ENCODE measurements around the gene ICOS. TPM values are rescaled to one million over a fixed set of nuclear protein-coding genes. Genes with fewer than 3 reads are reported as not detected.

ICOS gene
- total and polyA plus RNA-seq, 4 donors = 0.02 to 0.17 (median 0.09) TPM; not detected in 1

- no peaks in the 10 kb centered on the region for H3K4me1 ChIP-seq (ENCODE audit: control insufficient read depth in 4 of 4, insufficient read depth in 4 of 4, low read length in 3 of 4)
- H3K36me3 ChIP-seq (ENCODE audit: control insufficient read depth in 4 of 4, insufficient read depth in 3 of 4, low read depth in 1 of 4, low read length in 3 of 4) = no peaks in the 10 kb centered on the region
- H3K9me3 ChIP-seq (ENCODE audit: control insufficient read depth in 4 of 4, low read length in 3 of 4) = peaks cover 0 to 2% (median 1%) of the 10 kb centered on the region in 4 donors
- H3K4me3 ChIP-seq (ENCODE audit: low read depth in 1 of 3, low read length in 3 of 3) = no peak overlapping the region
- no peak overlapping the region for H3K27ac ChIP-seq (ENCODE audit: low read depth in 1 of 2, low read length in 2 of 2)
- TF ChIP-seq SP1 (IDR thresholded peaks at IDR 0.05) = no peak
- TF ChIP-seq MAX (IDR thresholded peaks at IDR 0.05) = no peak
- no peak for TF ChIP-seq FOXA2 (IDR thresholded peaks at IDR 0.05)
- TF ChIP-seq CTCF (IDR thresholded peaks at IDR 0.05; ENCODE audit: low read depth, low read length, missing input control) = no peak
- TF ChIP-seq HNF4A (conservative IDR thresholded peaks at IDR 0.05) = no peak
- no peak for TF ChIP-seq RXRA (IDR thresholded peaks at IDR 0.05)
- TF ChIP-seq GABPA (IDR thresholded peaks at IDR 0.05 in 1 of 2, conservative IDR thresholded peaks at IDR 0.05 in 1 of 2) = no peak
- no peak for TF ChIP-seq TAF1 (conservative IDR thresholded peaks at IDR 0.05)
- no peak for DNase-seq (ENCODE audit: low spot score)
- H3K9ac ChIP-seq (ENCODE audit: low read depth in 1 of 2, low read length in 2 of 2) = no peak overlapping the region
- WGBS = 78% methylated on average over 1 of the region's 1 CpG
- H3K27me3 ChIP-seq (ENCODE audit: control insufficient read depth in 4 of 4, insufficient read depth in 4 of 4, low read length in 3 of 4) = no peaks in the 10 kb centered on the region
Measured at GRCh38 chr2:203948733-203949132, 12.2 kb downstream of the ICOS start.

- 74% methylated on average over 2 of the region's 2 CpGs for WGBS
- Histone ChIP-seq H3K27me3 (ENCODE audit: control insufficient read depth in 4 of 4, insufficient read depth in 4 of 4, low read length in 3 of 4) (no peaks in the 10 kb centered on the region), H3K9ac (ENCODE audit: low read depth in 1 of 2, low read length in 2 of 2) (no peak overlapping the region), H3K4me1 (ENCODE audit: control insufficient read depth in 4 of 4, insufficient read depth in 4 of 4, low read length in 3 of 4) (no peaks in the 10 kb centered on the region), H3K4me3 (ENCODE audit: low read depth in 1 of 3, low read length in 3 of 3) (no peak overlapping the region), H3K36me3 (ENCODE audit: control insufficient read depth in 4 of 4, insufficient read depth in 3 of 4, low read depth in 1 of 4, low read length in 3 of 4) (no peaks in the 10 kb centered on the region), H3K9me3 (ENCODE audit: control insufficient read depth in 4 of 4, low read length in 3 of 4) (peaks cover 0 to under 1% (median 0%) of the 10 kb centered on the region in 4 donors), H3K27ac (ENCODE audit: low read depth in 1 of 2, low read length in 2 of 2) (no peak overlapping the region)
- TF ChIP-seq EGR1 (IDR thresholded peaks at IDR 0.05; ENCODE audit: low read depth in 2 of 2) (no peak), CTCF (IDR thresholded peaks at IDR 0.05; ENCODE audit: low read depth, low read length, missing input control) (no peak), ATF3 (IDR thresholded peaks at IDR 0.05) (no peak), HNF4G (IDR thresholded peaks at IDR 0.05) (no peak), JUND (IDR thresholded peaks at IDR 0.05) (no peak), RXRA (IDR thresholded peaks at IDR 0.05) (no peak), FOXA2 (IDR thresholded peaks at IDR 0.05) (no peak), YY1 (IDR thresholded peaks at IDR 0.05) (no peak), SP1 (IDR thresholded peaks at IDR 0.05) (no peak), HNF4A (conservative IDR thresholded peaks at IDR 0.05) (no peak), REST (IDR thresholded peaks at IDR 0.05) (no peak)
- DNase-seq (ENCODE audit: low spot score) = no peak
Measured at GRCh38 chr2:203949228-203949627, 12.7 kb downstream of the ICOS start.

Measured in liver (tissue), 9 donors.